ENCODE results near the gene PCDHGA1. TPM values are rescaled to one million over a fixed set of nuclear protein-coding genes. Genes with fewer than 3 reads are reported as not detected.
"Not testable (repeated sequence)": the region's sequence is repeated elsewhere in the genome, so short reads cannot be mapped to it uniquely, and the experiment has no call there.

PCDHGA1 gene
- total RNA-seq, 1 experiment from 2014 or later: 0.63 TPM

GRCh38 chr5:141417494-141418172 lies 87.3 kb downstream of the PCDHGA1 start, which contains the start of gene PCDHGB7:
TSS of gene PCDHGB7 (plus strand) at chr5:141417677. CDS start at chr5:141417860, 183 bp downstream.
- not testable (repeated sequence) for H3K27ac ChIP-seq (ENCODE audit: insufficient read length, low read depth, low read length); H3T11ph ChIP-seq (ENCODE audit: low read length); H3K27me3 ChIP-seq (ENCODE audit: insufficient read depth, low read length); H3K23me2 ChIP-seq (ENCODE audit: insufficient read length, low read depth, low read length, poor library complexity, severe bottlenecking); H2BK5ac ChIP-seq (ENCODE audit: insufficient read length, low read length); H3K4me1 ChIP-seq (ENCODE audit: insufficient read depth, low read length); H3K79me2 ChIP-seq (ENCODE audit: insufficient read depth, low read length); H2AK5ac ChIP-seq (ENCODE audit: insufficient read length, low read length); H4K20me1 ChIP-seq (ENCODE audit: control insufficient read depth, insufficient read depth, insufficient read length); H2BK15ac ChIP-seq (ENCODE audit: low read depth, low read length); H2BK120ac ChIP-seq (ENCODE audit: low read depth, low read length, poor library complexity, severe bottlenecking); H4K8ac ChIP-seq (replicated peaks; ENCODE audit: insufficient read length, low read depth, low read length); H4K5ac ChIP-seq (ENCODE audit: insufficient read length, low read depth, low read length); H2AFZ ChIP-seq (ENCODE audit: low read length); H2BK12ac ChIP-seq (ENCODE audit: insufficient read length, low read depth, low read length); H3K56ac ChIP-seq (ENCODE audit: insufficient read length, low read depth, low read length); H3K23ac ChIP-seq (ENCODE audit: insufficient read length, low read depth, low read length); H3K4ac ChIP-seq (ENCODE audit: low read depth, low read length); H3K14ac ChIP-seq (ENCODE audit: insufficient read depth, low read length); H4K91ac ChIP-seq (ENCODE audit: insufficient read length, low read depth, low read length); H3K79me1 ChIP-seq (ENCODE audit: insufficient read depth, low read depth, low read length, poor library complexity, severe bottlenecking); H2BK20ac ChIP-seq (ENCODE audit: low read depth, low read length, poor library complexity, severe bottlenecking)
- H3K18ac ChIP-seq (ENCODE audit: insufficient read length, low read depth, low read length): peak within 1 kb of the TSS; percentile 60
- DNase-seq: peak; percentile 85
- Mint-ChIP-seq H3K27me3 (ENCODE audit: low read depth) (peaks cover 20% of the 10 kb centered on the region), H3K27ac (peak within 1 kb of the TSS in 1 of 3 experiments; percentile 55; a peak in 1 of 7 replicates), H3K4me1 (peaks cover 9 to 17% of the 10 kb centered on the region in 2 experiments), H3K36me3 (ENCODE audit: insufficient read depth in 1 of 3, low read depth in 3 of 3) (peaks cover 58 to 84% (median 62%) of the 10 kb centered on the region in 3 experiments), H3K9me3 (peaks cover 66 to 77% of the 10 kb centered on the region in 2 experiments), H3K4me3 (peak within 1 kb of the TSS; percentile 79 to 86)
- TF ChIP-seq CTCF (conservative IDR thresholded peaks at IDR 0.05): peak; percentile 87
- H3K9ac ChIP-seq (ENCODE audit: extremely low read depth, insufficient read length, low read length): peak within 1 kb of the TSS; percentile 58
- H3K9me3 ChIP-seq (ENCODE audit: control insufficient read depth, low read depth, low read length): peaks cover 13% of the 10 kb centered on the region
- peak within 1 kb of the TSS; percentile 84 for H3K4me2 ChIP-seq (ENCODE audit: insufficient read depth, insufficient read length, low read length)
- WGBS (ENCODE audit: extremely low coverage, insufficient read length, low lambda C conversion rate): no CpG with 5 or more reads among the region's 47 CpGs
